Spinal cord (tissue), 10 donors: ENCODE measurements around the gene PLEKHG5. TPM values are rescaled to one million over a fixed set of nuclear protein-coding genes. Genes with fewer than 3 reads are reported as not detected.

Experiments used
- DNase-seq, 6 donors: peaks; one replicate each; pipeline versions ENCODE4 v3.0.0 to v3.0.0-alpha.2; 2013 to 2015; ENCODE audit warnings: low spot score in 6 of 6, low read depth in 4 of 6
- H3K27ac ChIP-seq: one replicate; pipeline ENCODE4 v1.5.1; 2013; ENCODE audit warnings: low read depth, low read length, control low read depth
- H3K27me3 ChIP-seq: one replicate; pipeline ENCODE4 v1.6.1; 2013; ENCODE audit warnings: low read length; ENCODE audit not compliant: control insufficient read depth, insufficient read depth
- H3K36me3 ChIP-seq: one replicate; pipeline ENCODE4 v1.6.1; 2013; ENCODE audit warnings: low read length; ENCODE audit not compliant: control insufficient read depth, insufficient read depth
- H3K4me1 ChIP-seq: one replicate; pipeline ENCODE4 v1.6.1; 2013; ENCODE audit warnings: low read length; ENCODE audit not compliant: control insufficient read depth, insufficient read depth
- H3K4me3 ChIP-seq: one replicate; pipeline ENCODE4 v1.5.1; 2013; ENCODE audit warnings: low read depth, low read length, control low read depth
- H3K9me3 ChIP-seq: one replicate; pipeline ENCODE4 v1.6.1; 2013; ENCODE audit warnings: low read length; ENCODE audit not compliant: control insufficient read depth, insufficient read depth
- WGBS: methylation state at CpG from one replicate; pipeline ENCODE4 v1.1.5; 2013; ENCODE audit warnings: missing lambda C conversion rate; ENCODE audit not compliant: insufficient coverage; 5-methylcytosine and 5-hydroxymethylcytosine counted together
- polyA plus RNA-seq, 2 donors: library from polyadenylated mRNA; unstranded; fragments of 120-200 nt; gene quantifications; one replicate each; pipeline ENCODE4 v1.2.1, GENCODE V29; 2013; ENCODE audit not compliant: insufficient read length in 2 of 2
- total RNA-seq, 2 donors: library from RNA; depleted of rRNA in 1 of 2; stranded (reverse); fragments of 120-200 nt in 1 of 2; fragments of >200 nt in 1 of 2; gene quantifications; one replicate each; pipeline versions ENCODE4 v1.2.3 to v1.2.4, GENCODE V29; 2013 to 2014
- donor health status: healthy.

PLEKHG5 gene
- total and polyA plus RNA-seq, 4 donors: 12.9 to 32.9 (median 22.7) TPM

DNA sequence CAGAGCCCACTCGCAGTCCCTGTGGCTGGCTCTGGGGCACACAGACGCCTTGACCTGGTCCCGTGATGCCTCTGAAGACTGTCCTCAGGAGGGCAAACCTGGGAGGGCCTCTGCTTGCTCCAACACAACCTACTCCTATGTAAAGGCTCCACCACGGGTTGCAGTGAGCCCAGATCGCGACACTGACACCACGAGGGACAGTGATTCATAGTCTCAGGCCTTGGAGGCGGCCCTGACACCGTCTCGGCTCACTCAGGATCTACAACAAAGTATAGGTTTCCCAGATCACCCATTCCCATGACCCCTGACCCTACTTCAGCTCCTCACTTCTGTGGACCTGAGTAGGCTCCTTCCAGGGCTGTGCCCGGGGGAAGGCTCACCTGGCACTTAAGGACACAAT is 34.8 kb upstream of the PLEKHG5 start:
- 90% methylated on average over 11 of the region's 11 CpGs for WGBS
- no peak for DNase-seq
- H3K27ac ChIP-seq: no peak overlapping the region
- peaks cover 62% of the 10 kb centered on the region for H3K36me3 ChIP-seq
- H3K4me1 ChIP-seq: peaks cover 2% of the 10 kb centered on the region
- no peaks in the 10 kb centered on the region for H3K27me3 ChIP-seq
- no peaks in the 10 kb centered on the region for H3K9me3 ChIP-seq
- H3K4me3 ChIP-seq: no peak overlapping the region

GRCh38 chr1:6523566-6523965 is 32.1 kb upstream of the PLEKHG5 start:
- 36% methylated on average over 5 of the region's 6 CpGs for WGBS
- Histone ChIP-seq H3K27ac (no peak overlapping the region), H3K27me3 (no peaks in the 10 kb centered on the region), H3K4me1 (peaks cover 27% of the 10 kb centered on the region), H3K36me3 (peaks cover 39% of the 10 kb centered on the region), H3K4me3 (no peak overlapping the region), H3K9me3 (no peaks in the 10 kb centered on the region)
- peak in 1 of 6 donors; percentile 31 for DNase-seq

DNA sequence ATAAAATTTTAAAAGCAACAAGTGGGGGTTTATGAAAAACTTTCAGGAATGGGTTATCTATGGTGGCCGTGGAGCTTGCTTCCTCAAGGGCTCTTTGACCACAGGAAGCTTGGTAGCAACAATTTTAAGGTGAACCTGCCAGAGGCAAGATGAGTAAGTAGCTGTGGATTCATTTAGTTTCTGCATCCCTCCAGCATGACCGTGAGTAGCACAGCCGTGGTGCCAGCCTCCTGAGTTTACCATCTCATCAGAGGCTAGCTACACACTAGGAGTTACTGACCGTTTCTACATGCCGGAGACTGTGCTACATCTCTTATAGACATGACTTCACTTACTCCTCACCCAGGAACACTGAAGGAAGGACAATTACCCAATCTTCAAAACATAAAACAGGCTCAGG is 30.1 kb upstream of the PLEKHG5 start:
- Histone ChIP-seq H3K4me1 (peaks cover 35% of the 10 kb centered on the region), H3K9me3 (no peaks in the 10 kb centered on the region), H3K36me3 (peaks cover 19% of the 10 kb centered on the region), H3K27ac (no peak overlapping the region), H3K4me3 (no peak overlapping the region), H3K27me3 (no peaks in the 10 kb centered on the region)
- no peak for DNase-seq
- WGBS: 65% methylated on average over 5 of the region's 5 CpGs

- no peaks in the 10 kb centered on the region for H3K9me3 ChIP-seq
- H3K36me3 ChIP-seq: peaks cover 8% of the 10 kb centered on the region
- peak in 5 of 6 donors; percentile 63 to 95 (median 80) for DNase-seq
- H3K4me1 ChIP-seq: peaks cover 33% of the 10 kb centered on the region
- 5% methylated on average over 11 of the region's 13 CpGs for WGBS
- no peaks in the 10 kb centered on the region for H3K27me3 ChIP-seq
- H3K4me3 ChIP-seq: no peak overlapping the region
- H3K27ac ChIP-seq: peak overlapping the region; percentile 57
These were observed 28.6 kb upstream of the PLEKHG5 start for GRCh38 chr1:6519935-6520671.

- Histone ChIP-seq H3K27me3 (no peaks in the 10 kb centered on the region), H3K27ac (peak overlapping the region; percentile 57), H3K4me3 (no peak overlapping the region), H3K36me3 (peaks cover 6% of the 10 kb centered on the region), H3K9me3 (no peaks in the 10 kb centered on the region), H3K4me1 (peaks cover 33% of the 10 kb centered on the region)
- peak in 1 of 6 donors; percentile 85 for DNase-seq
- 23% methylated on average over 10 of the region's 11 CpGs for WGBS
These were observed 28.0 kb upstream of the PLEKHG5 start for GRCh38 chr1:6519491-6519934.

GRCh38 chr1:6517435-6517851 is 26.0 kb upstream of the PLEKHG5 start:
- H3K4me3 ChIP-seq: no peak overlapping the region
- no peaks in the 10 kb centered on the region for H3K27me3 ChIP-seq
- whole genome bisulfite sequencing: 51% methylated on average over 4 of the region's 8 CpGs
- peaks cover 50% of the 10 kb centered on the region for H3K4me1 ChIP-seq
- DNase-seq: no peak
- H3K36me3 ChIP-seq: peaks cover 2% of the 10 kb centered on the region
- no peak overlapping the region for H3K27ac ChIP-seq
- no peaks in the 10 kb centered on the region for H3K9me3 ChIP-seq

DNA sequence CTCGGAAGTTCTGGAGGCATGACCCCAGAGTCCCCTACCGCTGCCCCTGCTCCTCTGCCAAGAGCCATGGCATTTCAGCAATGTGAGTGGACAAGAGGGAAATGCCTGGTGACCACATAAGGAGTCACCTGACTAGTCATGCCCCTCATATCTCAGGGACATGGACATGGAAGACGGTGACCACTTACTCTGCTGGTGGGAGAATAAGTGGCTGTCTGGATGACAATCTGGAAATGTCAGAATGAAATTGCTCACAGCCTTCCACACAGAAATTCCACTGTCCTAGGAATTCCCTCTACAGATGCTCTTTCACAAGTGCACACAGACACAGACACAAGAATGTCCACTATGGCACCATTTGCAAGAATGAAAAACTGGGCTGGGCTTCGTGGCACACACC is 24.3 kb upstream of the PLEKHG5 start:
- no peak for DNase-seq
- 94% methylated on average over 2 of the region's 4 CpGs for WGBS

GRCh38 chr1:6513320-6513801 is 21.9 kb upstream of the PLEKHG5 start:
- Histone ChIP-seq H3K9me3 (no peaks in the 10 kb centered on the region), H3K4me1 (peaks cover 64% of the 10 kb centered on the region), H3K27me3 (no peaks in the 10 kb centered on the region), H3K36me3 (peaks cover 9% of the 10 kb centered on the region), H3K4me3 (no peak overlapping the region), H3K27ac (no peak overlapping the region)
- DNase-seq: peak in 1 of 6 donors; percentile 67
- 45% methylated on average over 9 of the region's 9 CpGs for WGBS

More for the DNA sequence above, 24.3 kb upstream of the PLEKHG5 start:
- H3K4me1 ChIP-seq: peaks cover 65% of the 10 kb centered on the region
- no peaks in the 10 kb centered on the region for H3K36me3 ChIP-seq
- H3K27ac ChIP-seq: no peak overlapping the region
- no peaks in the 10 kb centered on the region for H3K9me3 ChIP-seq
- no peaks in the 10 kb centered on the region for H3K27me3 ChIP-seq
- H3K4me3 ChIP-seq: no peak overlapping the region

- DNase-seq: no peak
- WGBS: 63% methylated on average over 7 of the region's 8 CpGs
- Histone ChIP-seq H3K27me3 (no peaks in the 10 kb centered on the region), H3K36me3 (peaks cover 13% of the 10 kb centered on the region), H3K4me1 (peaks cover 66% of the 10 kb centered on the region), H3K9me3 (no peaks in the 10 kb centered on the region), H3K4me3 (no peak overlapping the region), H3K27ac (no peak overlapping the region)
These were observed 21.4 kb upstream of the PLEKHG5 start for GRCh38 chr1:6512908-6513280.
